Transverse colon (tissue), 4 donors: ENCODE results near the gene ERN2. TPM values are rescaled to one million over a fixed set of nuclear protein-coding genes. Genes with fewer than 3 reads are reported as not detected.
A peak's percentile ranks its signal among the peaks of the same experiment; 100 is the strongest.

Source experiments
- DNase-seq: peaks from one replicate; pipeline ENCODE4 v3.0.0-alpha.2; 2019
- H3K27ac ChIP-seq, 4 donors: fragments of 200-600 bp; sonication (generic); 2 replicates each; pipeline ENCODE4 v1.5.1; 2016 to 2018; ENCODE audit warnings: inconsistent platforms in 4 of 4
- H3K27me3 ChIP-seq: fragments of 200-600 bp; sonication (generic); 2 replicates; pipeline ENCODE4 v1.5.1; 2017; ENCODE audit warnings: inconsistent platforms
- H3K36me3 ChIP-seq, 4 donors: fragments of 200-600 bp; sonication (generic); 2 replicates each; pipeline ENCODE4 v1.5.1; 2017 to 2019; ENCODE audit warnings: inconsistent platforms in 4 of 4
- H3K4me1 ChIP-seq, 4 donors: fragments of 200-600 bp; sonication (generic); 2 replicates each; pipeline ENCODE4 v1.5.1; 2017 to 2020; ENCODE audit warnings: inconsistent platforms in 4 of 4
- H3K4me3 ChIP-seq, 4 donors: fragments of 200-600 bp; sonication (generic); 1 replicate in 1 of 4; 2 replicates in 3 of 4; pipeline versions ENCODE4 v1.5.1 to v1.6.1; 2017 to 2019; ENCODE audit warnings: inconsistent platforms in 4 of 4
- H3K9me3 ChIP-seq, 2 donors: fragments of 200-600 bp; sonication (generic); 2 replicates each; pipeline ENCODE4 v1.5.1; 2017 to 2019; ENCODE audit warnings: inconsistent platforms in 2 of 2
- CTCF ChIP-seq, 5 experiments: fragments of 200-600 bp in 3 of 5; fragments of 450-650 bp in 2 of 5; sonication (generic) in 3 of 5; IDR thresholded peaks; 1 replicate in 2 of 5; 2 replicates in 3 of 5; pipeline ENCODE4 v1.5.1; 2016 to 2017; ENCODE audit warnings: antibody characterized with exemption in 5 of 5, inconsistent platforms in 3 of 5, mild to moderate bottlenecking in 2 of 5, moderate library complexity in 1 of 5
- EP300 ChIP-seq: sonication (generic); formaldehyde crosslinking; IDR thresholded peaks from one replicate; pipeline ENCODE4 v1.6.1; 2017; ENCODE audit warnings: antibody characterized with exemption, low read depth
- POLR2A ChIP-seq: fragments of 450-650 bp; IDR thresholded peaks from one replicate; pipeline ENCODE4 v1.6.1; 2016; ENCODE audit warnings: antibody characterized with exemption, mild to moderate bottlenecking, moderate library complexity
- POLR2AphosphoS5 ChIP-seq, 3 donors: sonication (generic); formaldehyde crosslinking; IDR thresholded peaks; one replicate each; pipeline ENCODE4 v1.6.1; 2016; ENCODE audit warnings: antibody characterized with exemption in 3 of 3
- WGBS, 2 donors: methylation state at CpG; one replicate each; pipeline ENCODE4 v1.1.5; 2018; ENCODE audit warnings: low coverage in 1 of 2; 5-methylcytosine and 5-hydroxymethylcytosine counted together
- in situ Hi-C, 4 donors: fragments of 200-750 bp; cut with MboI; loops; one replicate each; pipeline versions ENCODE4 v1.15.0 to v1.15.1; 2017; ENCODE audit warnings: low sequenced_read_pairs in 3 of 4, low pct_ligation_motif_present in 1 of 4, low pct_unique_long_range_greater_than_20kb in 1 of 4
- intact Hi-C: fragments of 100-400 bp; cut with DNase I; formaldehyde crosslinking; loops from one replicate; pipeline ENCODE4 v1.15.1; 2023; ENCODE audit warnings: low total_unique reads
- total RNA-seq, 4 donors: library from RNA; depleted of rRNA; stranded (reverse); fragments of >200 nt; gene quantifications; one replicate each; pipeline ENCODE4 v1.1.0, GENCODE V29; 2016

Gene ERN2
- total RNA-seq, 4 donors from 2014 or later, result 114 to 408 (median 168) TPM

GRCh38 chr16:23710504-23710903 is 2.5 kb downstream of the ERN2 start:
- peak overlapping the region in 2 of 4 donors; percentile 87 to 88 for H3K27ac ChIP-seq
- H3K36me3 ChIP-seq, result no peaks in the 10 kb centered on the region
- in situ Hi-C loops, result no loop called here
- no peak for TF ChIP-seq EP300
- TF ChIP-seq POLR2AphosphoS5 (IDR thresholded peaks at IDR 0.05), result no peak
- TF ChIP-seq POLR2A, result no peak
- TF ChIP-seq CTCF (IDR thresholded peaks at IDR 0.05), result no peak
- WGBS, 2 donors, result 90% methylated on average over 3 of the region's 3 CpGs; no CpG with 5 or more reads in 1 of the 2 donors
- intact Hi-C loops, result no loop called here
- no peaks in the 10 kb centered on the region for H3K9me3 ChIP-seq
- no peak overlapping the region for H3K4me3 ChIP-seq
- DNase-seq, result no peak
- H3K4me1 ChIP-seq, result peaks cover 0 to 10% (median 2%) of the 10 kb centered on the region in 4 donors
- peaks cover 33% of the 10 kb centered on the region for H3K27me3 ChIP-seq

- H3K4me3 ChIP-seq, result no peak overlapping the region
- 97% methylated on average over 2 of the region's 2 CpGs; no CpG with 5 or more reads in 1 of the 2 donors for WGBS, 2 donors
- H3K27me3 ChIP-seq, result peaks cover 33% of the 10 kb centered on the region
- in situ Hi-C loops, result no loop called here
- no peak for TF ChIP-seq EP300
- no peak for TF ChIP-seq CTCF (IDR thresholded peaks at IDR 0.05)
- no peak for TF ChIP-seq POLR2AphosphoS5 (IDR thresholded peaks at IDR 0.05)
- no peak for TF ChIP-seq POLR2A
- H3K4me1 ChIP-seq, result peaks cover 0 to 10% (median 2%) of the 10 kb centered on the region in 4 donors
- intact Hi-C loops, result no loop called here
- H3K36me3 ChIP-seq, result no peaks in the 10 kb centered on the region
- no peak overlapping the region for H3K27ac ChIP-seq
- DNase-seq, result no peak
- no peaks in the 10 kb centered on the region for H3K9me3 ChIP-seq
Observed at GRCh38 chr16:23710008-23710407, 3.0 kb downstream of the ERN2 start.

- TF ChIP-seq POLR2AphosphoS5 (IDR thresholded peaks at IDR 0.05) (no peak), CTCF (IDR thresholded peaks at IDR 0.05) (no peak), POLR2A (no peak), EP300 (no peak)
- no peak for DNase-seq
- no peaks in the 10 kb centered on the region for H3K9me3 ChIP-seq
Observed at GRCh38 chr16:23709536-23709935, 3.5 kb downstream of the ERN2 start.

GRCh38 chr16:23706439-23706838 is 6.6 kb downstream of the ERN2 start:
- no peak overlapping the region for H3K27ac ChIP-seq
- in situ Hi-C loops, result no loop called here
- H3K27me3 ChIP-seq, result peaks cover 2% of the 10 kb centered on the region
- DNase-seq, result no peak
- peaks cover 0 to 6% (median 0%) of the 10 kb centered on the region in 4 donors for H3K36me3 ChIP-seq
- intact Hi-C loops, result no loop called here
- H3K9me3 ChIP-seq, result no peaks in the 10 kb centered on the region
- 77% methylated on average over 4 of the region's 4 CpGs; no CpG with 5 or more reads in 1 of the 2 donors for WGBS, 2 donors
- TF ChIP-seq CTCF (IDR thresholded peaks at IDR 0.05), result no peak
- no peak for TF ChIP-seq POLR2AphosphoS5 (IDR thresholded peaks at IDR 0.05)
- TF ChIP-seq EP300, result no peak
- no peak for TF ChIP-seq POLR2A
- no peak overlapping the region for H3K4me3 ChIP-seq
- peaks cover 0 to 6% (median under 1%) of the 10 kb centered on the region in 4 donors for H3K4me1 ChIP-seq

More at GRCh38 chr16:23709536-23709935, 3.5 kb downstream of the ERN2 start:
- Histone ChIP-seq H3K4me3 (no peak overlapping the region), H3K27me3 (peaks cover 32% of the 10 kb centered on the region), H3K4me1 (peaks cover 0 to 10% (median 2%) of the 10 kb centered on the region in 4 donors), H3K27ac (no peak overlapping the region), H3K36me3 (no peaks in the 10 kb centered on the region)
- in situ Hi-C loops, result no loop called here
- intact Hi-C loops, result no loop called here
